Neuronal stem cell (in vitro differentiated cells): ENCODE measurements around the gene POU2AF3.

Experiments used
- DNase-seq: peaks from one replicate; pipeline ENCODE4 v3.0.0-alpha.2; 2013; ENCODE audit warnings: low spot score
- H2AFZ ChIP-seq: one replicate; pipeline ENCODE4 v1.6.1; 2013; ENCODE audit warnings: mild to moderate bottlenecking, low read length, inconsistent platforms
- H2AK5ac ChIP-seq: 2 replicates; pipeline ENCODE4 v1.6.1; 2013; ENCODE audit warnings: low read depth, mild to moderate bottlenecking, inconsistent platforms, low read length, moderate library complexity, mixed read lengths
- H2BK120ac ChIP-seq: 2 replicates; pipeline ENCODE4 v1.6.1; 2013; ENCODE audit warnings: low read depth, mild to moderate bottlenecking, inconsistent platforms, low read length, moderate library complexity, mixed read lengths
- H2BK12ac ChIP-seq: one replicate; pipeline ENCODE4 v1.6.1; 2013; ENCODE audit warnings: low read length, inconsistent platforms
- H2BK15ac ChIP-seq: 2 replicates; pipeline ENCODE4 v1.6.1; 2013; ENCODE audit warnings: mild to moderate bottlenecking, low read length, inconsistent platforms, mixed read lengths
- H2BK5ac ChIP-seq: one replicate; pipeline ENCODE4 v1.6.1; 2013; ENCODE audit warnings: inconsistent platforms, mild to moderate bottlenecking, low read length, moderate library complexity
- H3K14ac ChIP-seq: one replicate; pipeline ENCODE4 v1.6.1; 2013; ENCODE audit warnings: low read length, inconsistent platforms
- H3K18ac ChIP-seq: 2 replicates; pipeline ENCODE4 v1.6.1; 2013; ENCODE audit warnings: low read length, inconsistent platforms
- H3K23ac ChIP-seq: 2 replicates; pipeline ENCODE4 v1.6.1; 2013; ENCODE audit warnings: low read depth, mild to moderate bottlenecking, mixed read lengths, low read length, inconsistent platforms; ENCODE audit not compliant: poor library complexity
- H3K27ac ChIP-seq: replicated peaks from 3 replicates; pipeline ENCODE4 v1.5.1; 2013; ENCODE audit warnings: low read length, inconsistent platforms
- H3K27me3 ChIP-seq, 3 experiments: 2 replicates each; pipeline ENCODE4 v1.6.1; 2013; ENCODE audit warnings: low read length in 3 of 3, mild to moderate bottlenecking in 2 of 3, inconsistent platforms in 1 of 3, low read depth in 1 of 3, mixed read lengths in 1 of 3, moderate library complexity in 1 of 3; ENCODE audit not compliant: control insufficient read depth in 3 of 3, insufficient read depth in 3 of 3
- H3K36me3 ChIP-seq, 2 donors: replicated peaks in 1 of 2; 2 replicates each; pipeline ENCODE4 v1.6.1; 2013; ENCODE audit warnings: low read length in 2 of 2; ENCODE audit not compliant: control insufficient read depth in 2 of 2, insufficient read depth in 2 of 2
- H3K4ac ChIP-seq: 2 replicates; pipeline ENCODE4 v1.6.1; 2013; ENCODE audit warnings: inconsistent platforms, mild to moderate bottlenecking, low read length, moderate library complexity
- H3K4me1 ChIP-seq, 2 donors: 1 replicate in 1 of 2; 2 replicates in 1 of 2; pipeline ENCODE4 v1.6.1; 2013; ENCODE audit warnings: low read length in 2 of 2, low read depth in 1 of 2; ENCODE audit not compliant: control insufficient read depth in 2 of 2, insufficient read depth in 1 of 2
- H3K4me2 ChIP-seq: one replicate; pipeline ENCODE4 v1.6.1; 2013; ENCODE audit warnings: mild to moderate bottlenecking, low read length, inconsistent platforms; ENCODE audit not compliant: insufficient read depth, poor library complexity, severe bottlenecking
- H3K4me3 ChIP-seq, 2 donors: 2 replicates each; pipeline ENCODE4 v1.5.1; 2013; ENCODE audit warnings: low read length in 2 of 2, mild to moderate bottlenecking in 2 of 2, inconsistent platforms in 1 of 2, moderate library complexity in 1 of 2
- H3K79me1 ChIP-seq: one replicate; pipeline ENCODE4 v1.6.1; 2013; ENCODE audit warnings: low read depth, mild to moderate bottlenecking, inconsistent platforms, low read length, moderate library complexity
- H3K9ac ChIP-seq: one replicate; pipeline ENCODE4 v1.6.1; 2013; ENCODE audit warnings: mild to moderate bottlenecking, low read depth, low read length, inconsistent platforms; ENCODE audit not compliant: poor library complexity
- H3K9me3 ChIP-seq, 2 donors: replicated peaks in 1 of 2; 2 replicates each; pipeline versions ENCODE3 to v1.6.1; 2013; ENCODE audit warnings: low read length in 2 of 2, mild to moderate bottlenecking in 2 of 2, inconsistent platforms in 1 of 2, low read depth in 1 of 2, mixed read lengths in 1 of 2, moderate library complexity in 1 of 2; ENCODE audit not compliant: control insufficient read depth in 2 of 2, insufficient read depth in 1 of 2
- H4K8ac ChIP-seq: one replicate; pipeline ENCODE4 v1.6.1; 2013; ENCODE audit warnings: low read depth, mild to moderate bottlenecking, inconsistent platforms, low read length, moderate library complexity
- H4K91ac ChIP-seq: one replicate; pipeline ENCODE4 v1.6.1; 2013; ENCODE audit warnings: low read length, low read depth, mild to moderate bottlenecking, inconsistent platforms; ENCODE audit not compliant: poor library complexity
- WGBS, 2 donors: extraction: QIAGEN DNeasy Blood & Tissue Kit; methylation state at CpG; one replicate each; pipeline ENCODE4 v1.1.7; 2013; ENCODE audit warnings: missing lambda C conversion rate in 2 of 2, mixed read lengths in 1 of 2; ENCODE audit not compliant: insufficient read length in 2 of 2, insufficient replicate concordance in 1 of 2; ENCODE audit errors: extremely low coverage in 2 of 2; 5-methylcytosine and 5-hydroxymethylcytosine counted together

Gene POU2AF3

DNA sequence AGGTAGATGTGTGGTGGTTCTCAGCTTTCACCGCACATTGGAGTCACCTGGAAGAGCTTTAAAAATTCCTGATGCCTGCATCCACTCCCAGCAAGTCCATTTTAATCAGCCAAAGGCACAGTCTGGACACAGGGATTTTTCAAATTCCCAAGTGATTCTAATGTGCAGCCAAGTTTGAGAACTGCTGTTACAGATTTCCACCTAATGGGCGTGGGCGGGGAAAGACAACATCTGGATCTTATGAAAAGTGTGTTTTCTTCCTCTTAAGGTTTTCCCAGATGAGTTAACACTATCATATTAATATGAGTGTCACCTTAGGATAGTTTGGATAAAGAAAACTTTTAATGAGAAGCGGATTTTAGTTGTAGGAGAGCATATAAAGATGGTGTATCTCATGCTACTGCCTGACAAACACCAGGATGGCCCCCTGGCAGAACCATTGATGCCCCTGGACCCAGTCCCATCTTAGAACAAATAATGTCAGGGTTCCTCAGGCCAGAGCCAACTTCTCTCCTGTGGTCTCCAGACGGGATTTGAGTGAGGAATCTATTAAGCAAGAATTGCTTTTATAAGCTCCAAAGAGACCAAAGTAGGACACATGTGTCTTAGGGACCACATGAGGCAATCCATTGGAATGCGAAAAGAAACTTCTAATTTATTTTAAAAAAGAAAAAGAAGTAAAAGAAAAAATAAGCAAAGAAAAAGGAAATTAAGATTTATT is 48.8 kb downstream of the POU2AF3 start:
- WGBS, 2 donors, result no CpG with 5 or more reads among the region's 6 CpGs
- no peak overlapping the region for H4K91ac ChIP-seq
- no peak overlapping the region for H2BK5ac ChIP-seq
- H3K14ac ChIP-seq, result no peak overlapping the region
- no peak overlapping the region for H3K23ac ChIP-seq
- H4K8ac ChIP-seq, result no peak overlapping the region
- H3K4ac ChIP-seq, result no peak overlapping the region
- no peak overlapping the region for H2AK5ac ChIP-seq
- no peak overlapping the region for H2BK15ac ChIP-seq
- no peak overlapping the region for H3K9ac ChIP-seq
- no peak overlapping the region for H2BK12ac ChIP-seq
- H3K9me3 ChIP-seq, result peaks cover 0 to 2% of the 10 kb centered on the region in 2 donors
- no peaks in the 10 kb centered on the region for H3K36me3 ChIP-seq
- no peak for DNase-seq
- no peak overlapping the region for H2BK120ac ChIP-seq
- H3K18ac ChIP-seq, result no peak overlapping the region
- no peak overlapping the region for H3K4me3 ChIP-seq
- H2AFZ ChIP-seq, result no peak overlapping the region
- H3K27me3 ChIP-seq, result no peaks in the 10 kb centered on the region
- no peak overlapping the region for H3K27ac ChIP-seq
- no peaks in the 10 kb centered on the region for H3K4me1 ChIP-seq
- no peak overlapping the region for H3K4me2 ChIP-seq
- no peaks in the 10 kb centered on the region for H3K79me1 ChIP-seq

GRCh38 chr11:111347723-111348115 is 49.4 kb downstream of the POU2AF3 start:
- no CpG with 5 or more reads among the region's 3 CpGs for WGBS, 2 donors
- no peaks in the 10 kb centered on the region for H3K4me1 ChIP-seq
- no peak overlapping the region for H3K4ac ChIP-seq
- H3K4me2 ChIP-seq, result no peak overlapping the region
- no peak for DNase-seq
- H3K4me3 ChIP-seq, result no peak overlapping the region
- no peak overlapping the region for H4K8ac ChIP-seq
- no peak overlapping the region for H3K23ac ChIP-seq
- no peak overlapping the region for H2BK120ac ChIP-seq
- no peak overlapping the region for H2BK15ac ChIP-seq
- H3K27me3 ChIP-seq, result no peaks in the 10 kb centered on the region
- H3K14ac ChIP-seq, result no peak overlapping the region
- H3K27ac ChIP-seq, result no peak overlapping the region
- peaks cover 0 to 2% of the 10 kb centered on the region in 2 donors for H3K9me3 ChIP-seq
- no peak overlapping the region for H2AK5ac ChIP-seq
- no peak overlapping the region for H3K9ac ChIP-seq
- no peak overlapping the region for H2BK12ac ChIP-seq
- H2BK5ac ChIP-seq, result no peak overlapping the region
- H2AFZ ChIP-seq, result no peak overlapping the region
- H3K18ac ChIP-seq, result no peak overlapping the region
- no peak overlapping the region for H4K91ac ChIP-seq
- no peaks in the 10 kb centered on the region for H3K36me3 ChIP-seq
- no peaks in the 10 kb centered on the region for H3K79me1 ChIP-seq

- Histone ChIP-seq H3K27me3 (no peaks in the 10 kb centered on the region), H4K8ac (no peak overlapping the region), H3K4me3 (no peak overlapping the region), H3K36me3 (no peaks in the 10 kb centered on the region), H4K91ac (no peak overlapping the region), H3K18ac (no peak overlapping the region), H2BK12ac (no peak overlapping the region), H2BK15ac (no peak overlapping the region), H3K23ac (no peak overlapping the region), H3K79me1 (no peaks in the 10 kb centered on the region), H3K9ac (no peak overlapping the region), H2AFZ (no peak overlapping the region), H3K4ac (no peak overlapping the region), H3K14ac (no peak overlapping the region), H3K27ac (no peak overlapping the region), H2AK5ac (no peak overlapping the region), H3K4me1 (no peaks in the 10 kb centered on the region), H2BK5ac (no peak overlapping the region), H3K4me2 (no peak overlapping the region), H3K9me3 (peaks cover 0 to 2% of the 10 kb centered on the region in 2 donors), H2BK120ac (no peak overlapping the region)
- no peak for DNase-seq
- WGBS, 2 donors, result no CpG with 5 or more reads among the region's 3 CpGs
Measured at GRCh38 chr11:111348147-111348546, 49.8 kb downstream of the POU2AF3 start.

GRCh38 chr11:111349191-111349695 is 50.9 kb downstream of the POU2AF3 start:
- no peak overlapping the region for H2BK15ac ChIP-seq
- no peaks in the 10 kb centered on the region for H3K79me1 ChIP-seq
- DNase-seq, result no peak
- H2AK5ac ChIP-seq, result no peak overlapping the region
- H3K27me3 ChIP-seq, result no peaks in the 10 kb centered on the region
- H3K18ac ChIP-seq, result no peak overlapping the region
- no peaks in the 10 kb centered on the region for H3K4me1 ChIP-seq
- H3K4me2 ChIP-seq, result no peak overlapping the region
- H4K8ac ChIP-seq, result no peak overlapping the region
- peaks cover 0 to 2% of the 10 kb centered on the region in 2 donors for H3K9me3 ChIP-seq
- H3K27ac ChIP-seq, result no peak overlapping the region
- no peak overlapping the region for H2AFZ ChIP-seq
- H3K36me3 ChIP-seq, result no peaks in the 10 kb centered on the region
- WGBS, 2 donors, result no CpG with 5 or more reads among the region's 2 CpGs
- H3K9ac ChIP-seq, result no peak overlapping the region
- no peak overlapping the region for H2BK5ac ChIP-seq
- no peak overlapping the region for H2BK120ac ChIP-seq
- H2BK12ac ChIP-seq, result no peak overlapping the region
- no peak overlapping the region for H4K91ac ChIP-seq
- H3K4ac ChIP-seq, result no peak overlapping the region
- no peak overlapping the region for H3K23ac ChIP-seq
- H3K14ac ChIP-seq, result no peak overlapping the region
- no peak overlapping the region for H3K4me3 ChIP-seq
